ENCODE data around the gene FAM53B.

Gene FAM53B

DNA sequence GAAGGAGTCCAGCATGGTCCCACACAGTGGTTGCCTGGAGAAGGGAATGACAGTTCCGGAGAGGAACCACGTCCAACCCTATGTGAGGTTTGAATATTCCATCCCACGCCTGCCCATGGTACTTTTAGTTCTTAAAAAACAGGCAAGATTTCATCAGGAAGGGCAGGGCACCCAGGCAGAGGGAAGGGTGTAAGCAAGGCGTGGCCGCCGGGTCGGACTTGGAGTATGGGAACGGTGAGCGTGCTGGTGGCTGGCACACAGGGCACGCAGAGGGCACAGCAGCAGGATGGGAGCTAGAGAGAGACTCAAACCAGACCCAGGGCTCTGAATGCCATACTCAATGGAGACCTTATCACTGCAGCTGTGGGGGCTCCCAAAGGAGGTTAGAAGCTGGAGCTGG is 34.3 kb downstream of the FAM53B start:
- no peak for DNase-seq (ENCODE audit: low read depth, low spot score)

DNA sequence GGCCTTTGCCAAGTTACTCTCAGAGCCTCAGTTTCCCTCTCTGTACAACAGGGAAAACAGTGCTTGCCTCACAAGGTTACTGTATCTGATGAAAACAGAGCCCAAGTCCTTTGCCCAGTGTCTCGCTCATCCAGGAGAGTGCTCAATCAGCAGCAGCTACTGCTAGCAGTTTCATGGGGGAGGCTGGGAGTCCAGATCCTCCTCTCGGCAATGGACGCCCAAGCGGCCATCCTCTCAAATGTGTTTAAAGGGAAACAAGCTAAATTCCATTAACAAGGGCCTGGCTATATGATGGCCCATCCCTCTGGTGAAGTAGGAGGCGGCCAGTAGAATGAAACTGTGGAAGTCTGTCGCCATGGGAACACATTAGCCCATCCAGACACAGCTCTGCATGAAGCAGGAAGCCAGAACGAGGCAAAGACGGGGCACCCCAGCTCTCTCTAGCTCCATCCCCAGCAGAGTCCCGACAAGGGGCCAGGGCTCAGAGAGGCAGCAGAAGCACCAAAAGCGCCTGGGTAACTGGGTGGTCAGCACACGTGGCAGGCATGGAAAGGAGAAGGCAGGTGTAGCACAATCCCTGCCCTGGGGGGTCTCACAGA is 35.2 kb downstream of the FAM53B start:
- DNase-seq (ENCODE audit: low read depth, low spot score), result no peak

DNA sequence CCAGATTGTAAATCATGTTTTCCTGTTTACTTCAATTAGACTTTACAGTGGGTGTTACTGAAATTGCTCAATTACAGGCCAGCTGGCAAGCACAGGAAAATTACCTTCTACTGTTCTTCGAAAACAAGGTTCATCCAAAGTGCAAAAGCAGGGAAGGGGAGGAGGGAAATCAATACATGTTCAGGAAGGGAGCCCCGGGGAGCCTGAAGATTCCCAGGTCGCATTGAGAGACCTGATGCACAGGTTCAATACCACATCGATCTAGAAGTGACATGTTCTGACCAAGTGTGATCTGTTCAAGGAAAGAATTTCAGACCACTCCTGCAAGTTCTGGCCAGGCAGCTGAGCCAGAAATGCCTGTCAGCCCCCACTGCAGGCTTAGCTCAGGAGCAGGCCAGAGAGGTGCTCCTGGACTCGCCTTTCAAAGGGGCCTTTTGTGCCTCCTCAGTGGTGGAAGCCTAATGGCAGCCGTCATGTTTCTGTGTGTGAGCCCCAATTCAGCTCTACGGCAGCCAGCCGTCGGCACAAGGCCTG is 35.9 kb downstream of the FAM53B start:
- DNase-seq (ENCODE audit: low read depth, low spot score), result no peak

DNA sequence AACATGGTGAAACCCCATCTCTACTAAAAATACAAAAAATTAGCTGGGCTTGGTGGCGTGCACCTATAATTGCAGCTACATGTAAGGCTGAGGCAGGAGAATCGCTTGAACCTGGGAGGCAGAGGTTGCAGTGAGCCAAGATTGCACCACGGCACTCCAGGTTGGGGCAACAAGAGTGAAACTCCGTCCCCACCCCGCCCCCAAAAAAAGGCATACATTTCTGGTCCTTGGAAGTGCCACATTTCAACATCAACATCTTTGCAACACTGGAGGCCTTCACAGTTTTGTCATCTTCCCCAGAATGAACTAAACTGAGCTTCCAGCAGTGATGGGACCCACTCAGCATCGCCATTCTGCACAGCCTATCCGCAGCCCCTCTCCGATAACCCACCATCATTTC is 36.6 kb downstream of the FAM53B start:
- DNase-seq (ENCODE audit: low read depth, low spot score), result no peak

DNA sequence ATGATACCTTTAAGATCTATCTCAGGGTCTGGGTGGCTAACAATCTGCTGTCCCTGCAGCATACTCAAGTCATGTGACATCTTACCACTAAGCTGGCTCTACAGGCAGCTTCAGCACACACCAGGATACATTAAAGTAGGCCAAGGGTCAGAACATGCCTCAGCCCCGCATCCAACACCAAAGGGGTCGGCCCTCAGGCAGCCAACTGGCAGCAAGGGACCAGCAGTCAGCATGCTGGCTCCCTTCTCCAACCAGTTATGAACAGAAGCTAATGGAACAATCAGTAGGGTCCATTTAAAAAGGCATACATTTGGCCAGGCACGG is 37.1 kb downstream of the FAM53B start:
- DNase-seq (ENCODE audit: low read depth, low spot score), result no peak

DNA sequence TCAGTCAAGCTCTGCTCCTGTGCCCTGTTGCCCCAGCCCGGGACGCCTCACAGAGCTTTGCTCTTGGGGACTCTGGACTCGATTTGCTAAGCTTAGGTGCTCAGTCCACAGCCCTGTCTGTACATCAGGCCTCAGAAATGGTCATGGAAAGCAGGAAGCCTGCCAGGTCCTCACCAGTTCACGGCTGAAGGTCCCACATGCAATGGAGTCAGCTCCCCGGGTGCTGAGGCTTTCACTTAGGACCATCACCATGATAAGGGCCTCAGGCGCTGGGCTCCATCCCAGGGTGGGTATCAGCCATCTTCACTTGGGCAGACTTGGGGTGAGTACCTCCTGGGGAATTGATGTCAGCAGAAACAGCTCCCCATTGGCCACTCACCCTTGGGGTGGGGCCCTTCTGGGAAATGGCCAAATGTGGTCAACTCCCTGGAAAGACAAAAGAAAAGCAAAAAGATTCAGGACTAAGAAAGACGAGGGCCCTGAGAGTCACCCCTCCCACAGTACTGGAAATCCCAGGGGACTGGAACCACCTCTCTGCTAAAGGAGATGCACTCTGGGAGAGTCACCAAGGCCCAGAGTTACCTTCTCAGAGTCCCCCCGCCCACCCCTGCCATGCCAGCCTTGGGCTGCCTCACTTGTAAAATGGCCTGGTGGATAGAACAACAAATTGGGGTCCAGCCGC is 37.6 kb downstream of the FAM53B start:
- no peak for DNase-seq (ENCODE audit: low read depth, low spot score)

DNA sequence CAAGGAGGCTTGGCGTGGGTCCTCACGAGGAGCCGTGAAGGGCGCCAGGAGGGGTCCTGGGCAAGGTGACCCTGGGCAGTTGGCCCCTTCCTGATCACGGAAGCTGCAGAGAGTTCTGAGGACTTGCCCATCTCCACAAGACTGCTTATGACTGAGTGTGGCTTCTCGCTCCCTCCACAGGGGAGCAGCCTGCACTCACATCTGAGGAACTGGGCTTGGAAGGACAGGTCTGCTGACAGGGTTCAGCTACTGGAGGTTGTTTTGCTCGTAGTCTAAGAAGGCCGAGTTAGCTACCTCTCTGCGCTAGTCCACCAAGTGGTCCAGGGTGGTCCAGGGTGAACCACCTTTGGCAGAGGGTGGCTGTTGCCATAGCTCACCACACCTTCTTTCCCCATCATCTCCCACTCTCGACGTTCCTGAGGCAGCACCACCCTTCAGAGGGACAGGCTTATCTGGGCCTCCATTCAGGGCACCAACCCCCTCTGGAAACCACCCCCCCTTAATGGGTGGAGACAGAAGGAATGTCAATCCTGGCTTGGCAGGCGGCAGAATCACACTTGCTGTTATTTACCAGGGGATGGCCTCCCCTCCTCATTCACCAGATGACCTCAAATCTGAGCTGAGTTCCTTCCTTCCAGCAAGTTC is 38.2 kb downstream of the FAM53B start:
- DNase-seq (ENCODE audit: low read depth, low spot score), result no peak

DNA sequence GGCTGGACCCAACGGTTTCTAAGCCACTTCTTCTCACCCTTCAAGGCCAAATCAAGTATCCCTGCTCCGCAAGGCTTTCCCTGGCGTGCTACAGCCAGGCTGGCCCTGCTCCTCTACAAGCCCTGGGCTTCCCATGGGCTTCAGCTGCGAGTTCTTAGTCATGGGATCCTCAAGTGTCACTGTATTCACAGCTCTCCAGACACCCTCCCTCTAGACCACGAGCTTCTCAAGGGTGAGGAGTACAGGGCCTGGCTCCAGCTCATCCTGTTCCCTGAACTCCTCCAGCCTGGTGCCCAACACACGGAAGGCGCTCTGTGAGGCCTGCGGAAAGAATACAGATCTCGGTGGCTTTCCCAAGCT is 38.8 kb downstream of the FAM53B start:
- DNase-seq (ENCODE audit: low read depth, low spot score), result no peak

DNA sequence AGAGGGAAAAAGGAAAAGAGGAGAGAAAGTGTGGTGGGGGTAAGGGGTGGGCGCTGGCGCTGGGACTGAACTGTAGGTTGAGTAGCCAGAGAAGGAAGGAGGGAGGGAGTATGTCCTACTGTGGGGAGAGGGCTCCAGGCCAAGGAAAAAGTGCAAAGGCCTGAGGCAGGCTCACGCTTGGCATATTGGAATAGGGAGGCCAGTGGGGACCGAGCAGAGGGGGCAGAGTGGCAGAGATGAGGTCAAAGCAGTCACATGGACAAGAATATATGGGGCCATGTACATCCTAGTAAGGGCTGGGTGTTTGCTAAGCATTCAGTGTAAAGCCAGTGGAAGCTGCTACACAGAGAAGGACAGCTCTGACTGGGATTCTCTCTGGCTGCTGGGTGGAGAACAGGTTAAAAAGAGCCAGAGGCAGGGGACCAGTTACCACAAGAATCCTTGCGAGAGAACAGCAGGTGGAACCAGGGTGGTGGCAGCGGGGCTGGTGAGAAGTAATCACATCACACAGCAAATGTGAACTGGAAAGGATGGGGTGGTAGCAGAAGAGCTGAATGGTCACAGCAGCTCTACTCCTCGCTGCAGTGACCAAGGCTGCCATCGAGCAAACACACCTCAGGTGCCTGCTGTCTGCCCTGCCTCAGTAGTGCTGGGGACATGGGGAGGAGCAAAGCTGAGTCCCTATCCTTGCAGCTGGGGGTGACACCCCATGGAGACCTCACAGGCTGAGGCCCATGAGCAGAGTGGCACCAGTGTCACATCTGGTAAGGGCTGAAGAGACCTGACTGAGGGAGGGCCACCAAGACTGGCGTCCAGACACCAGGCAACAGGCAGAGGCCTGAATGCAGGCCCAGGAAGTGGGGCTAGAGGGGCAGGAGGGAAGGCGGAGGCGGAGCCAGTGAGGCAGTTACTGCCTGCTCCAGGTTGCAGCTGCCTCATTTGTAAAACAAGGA is 39.5 kb downstream of the FAM53B start:
- DNase-seq (ENCODE audit: low read depth, low spot score), result no peak

DNA sequence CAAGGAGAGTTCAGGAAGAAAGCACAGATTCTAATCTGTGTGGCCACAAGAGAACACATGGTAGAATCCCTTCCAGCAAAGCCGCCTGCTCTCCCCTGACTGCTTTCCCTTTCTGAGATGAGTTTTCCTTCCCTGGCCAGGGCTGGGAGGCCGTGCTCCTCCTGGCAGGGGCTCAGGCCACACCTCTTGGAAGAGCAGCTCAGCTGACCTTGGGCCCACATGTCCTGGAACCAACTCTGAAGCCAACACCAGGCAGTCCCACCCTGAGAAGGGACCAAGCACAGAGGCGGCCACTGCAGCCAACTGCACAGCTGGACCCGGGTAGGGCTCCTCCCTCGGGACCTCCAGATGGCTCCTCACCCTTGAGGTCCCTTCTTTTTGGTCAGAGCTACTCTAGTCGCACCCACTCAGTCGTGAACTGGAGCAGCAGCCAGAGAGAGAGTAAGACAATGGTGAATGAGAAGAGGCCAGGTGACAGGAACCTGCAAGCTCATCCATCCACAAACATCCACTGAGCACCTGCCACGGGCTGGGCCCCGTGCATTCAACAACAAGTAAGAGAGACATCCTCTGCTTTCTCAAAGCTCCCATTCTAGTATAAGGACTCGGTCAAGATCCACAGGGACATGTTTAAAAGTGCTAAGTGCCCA is 40.3 kb downstream of the FAM53B start:
- DNase-seq (ENCODE audit: low read depth, low spot score), result no peak

DNA sequence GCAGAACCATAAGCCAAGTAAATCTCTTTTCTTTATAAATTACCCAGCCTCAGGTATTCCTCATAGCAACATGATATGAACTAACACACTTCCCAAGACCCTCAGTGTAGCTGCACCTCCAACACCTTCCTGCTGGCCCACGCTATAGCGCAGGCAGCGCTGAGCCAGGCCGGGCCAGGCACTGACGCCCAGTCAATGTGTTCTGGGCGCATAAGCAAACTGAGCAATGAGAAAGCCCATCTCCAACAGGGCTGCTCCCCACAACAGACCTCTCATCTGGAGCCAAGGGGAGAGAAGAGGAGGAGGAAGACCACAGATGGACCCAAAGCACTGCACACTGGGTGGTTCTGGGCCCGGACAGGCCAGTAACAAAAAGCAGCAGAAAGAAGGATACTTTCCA is 40.8 kb downstream of the FAM53B start:
- no peak for DNase-seq (ENCODE audit: low read depth, low spot score)

DNA sequence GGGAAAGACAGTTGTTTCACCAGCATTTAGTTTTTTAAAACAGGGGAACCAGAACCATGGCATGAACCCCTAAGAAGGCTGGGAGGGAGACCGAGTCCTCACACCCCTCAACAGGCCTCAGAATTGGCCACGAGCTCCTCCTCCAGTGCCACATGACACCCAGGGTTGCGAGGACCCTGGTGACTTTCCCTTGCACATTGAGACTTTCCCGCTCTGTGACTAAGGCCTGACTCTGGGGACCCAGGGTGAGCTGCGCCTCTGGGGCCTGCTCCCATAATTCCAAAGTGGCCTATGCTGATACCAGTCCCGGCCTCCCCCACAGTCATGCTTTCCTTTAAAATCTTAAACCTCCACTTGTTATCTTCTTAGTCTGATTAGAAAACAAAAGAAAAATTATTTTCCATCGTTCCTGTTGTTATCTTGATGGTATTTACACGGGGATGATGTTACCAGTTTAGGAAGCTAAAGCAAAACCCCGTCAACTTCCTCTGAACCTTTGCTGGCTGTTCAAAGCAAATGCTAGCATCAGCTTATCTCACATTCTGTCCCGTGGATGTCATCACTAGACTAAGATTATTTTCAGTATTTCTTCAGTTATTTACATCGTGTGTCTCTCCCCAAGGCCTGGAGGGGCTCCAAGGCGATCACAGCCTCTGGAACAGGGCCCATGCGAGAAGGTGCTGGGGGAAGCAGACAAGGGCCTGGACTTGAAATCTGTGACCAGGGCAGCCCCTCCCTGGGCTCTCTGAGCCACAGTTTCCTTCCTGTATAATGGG is 42.1 kb downstream of the FAM53B start:
- DNase-seq (ENCODE audit: low read depth, low spot score), result no peak

DNA sequence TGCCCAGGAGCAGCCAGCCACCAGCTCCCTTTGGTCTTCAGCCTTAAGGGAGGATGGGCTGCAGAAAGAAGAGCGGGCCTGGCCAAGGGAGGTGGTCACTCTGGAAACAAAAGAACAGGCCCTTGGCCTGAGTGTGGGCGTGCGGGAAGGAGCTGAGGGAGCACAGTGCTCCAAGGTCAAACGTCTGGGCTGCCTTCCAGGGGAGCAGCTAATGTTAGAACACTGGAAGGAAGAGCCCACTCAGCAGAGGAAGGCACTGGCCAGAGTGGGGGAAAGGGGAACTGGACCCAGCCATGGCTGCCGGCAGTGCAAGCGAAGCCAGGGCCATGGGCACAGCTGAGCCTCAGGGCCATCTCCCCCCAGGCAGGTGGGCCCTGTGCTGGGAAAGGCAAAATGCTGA is 42.7 kb downstream of the FAM53B start:
- peak; percentile 37 for DNase-seq (ENCODE audit: low read depth, low spot score)

DNA sequence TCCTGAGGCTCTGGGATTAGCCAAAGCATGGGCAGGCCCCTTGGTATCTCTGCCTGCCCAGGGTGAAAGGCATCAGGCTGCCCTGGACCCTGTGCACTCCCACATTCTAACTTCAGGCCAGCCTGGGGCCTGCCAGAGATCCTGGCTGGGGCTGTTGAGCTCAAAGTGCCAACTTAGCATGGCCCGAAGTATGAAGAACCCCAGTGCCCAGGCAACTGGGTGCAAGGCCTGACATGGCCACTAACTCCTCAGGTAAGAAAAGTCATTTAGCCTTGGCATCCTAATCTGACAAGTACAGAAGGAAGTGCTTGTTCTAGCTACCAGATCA is 43.2 kb downstream of the FAM53B start:
- DNase-seq (ENCODE audit: low read depth, low spot score), result no peak

DNA sequence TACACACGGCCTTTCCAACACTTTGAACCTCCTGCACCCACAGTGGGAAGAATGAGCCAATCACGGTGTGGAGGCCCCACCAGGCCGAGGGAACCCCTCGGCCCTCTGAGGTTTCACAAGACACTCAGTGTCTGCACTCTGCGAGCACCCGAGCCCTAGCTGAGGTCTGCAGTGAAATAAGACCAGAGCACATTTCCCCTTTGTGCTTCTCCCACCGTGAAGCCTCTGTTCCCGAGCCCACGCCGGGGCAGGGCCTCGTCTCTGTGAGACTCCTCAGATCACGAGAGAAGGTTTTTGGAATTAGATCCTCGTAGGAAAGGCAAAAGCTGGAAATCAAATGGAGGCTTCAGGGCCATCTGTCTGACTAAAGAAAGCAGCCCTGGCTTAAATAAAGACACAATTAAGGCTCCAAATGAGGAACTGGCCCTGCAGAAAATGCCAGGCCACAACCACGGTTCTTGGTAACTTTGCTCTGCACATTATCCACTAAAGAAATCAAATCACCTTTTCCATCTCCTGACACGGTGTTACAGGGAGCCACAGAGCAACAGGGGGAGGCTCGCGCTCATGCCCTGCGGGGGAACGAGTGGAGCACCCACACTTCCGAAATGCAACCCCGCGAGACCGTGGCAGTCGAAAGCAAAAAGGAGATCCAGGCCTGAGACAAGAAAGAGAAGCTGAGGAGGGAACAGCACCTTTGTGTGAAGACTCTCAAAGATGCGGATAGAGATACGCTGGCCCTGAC is 43.7 kb downstream of the FAM53B start:
- DNase-seq (ENCODE audit: low read depth, low spot score), result no peak

DNA sequence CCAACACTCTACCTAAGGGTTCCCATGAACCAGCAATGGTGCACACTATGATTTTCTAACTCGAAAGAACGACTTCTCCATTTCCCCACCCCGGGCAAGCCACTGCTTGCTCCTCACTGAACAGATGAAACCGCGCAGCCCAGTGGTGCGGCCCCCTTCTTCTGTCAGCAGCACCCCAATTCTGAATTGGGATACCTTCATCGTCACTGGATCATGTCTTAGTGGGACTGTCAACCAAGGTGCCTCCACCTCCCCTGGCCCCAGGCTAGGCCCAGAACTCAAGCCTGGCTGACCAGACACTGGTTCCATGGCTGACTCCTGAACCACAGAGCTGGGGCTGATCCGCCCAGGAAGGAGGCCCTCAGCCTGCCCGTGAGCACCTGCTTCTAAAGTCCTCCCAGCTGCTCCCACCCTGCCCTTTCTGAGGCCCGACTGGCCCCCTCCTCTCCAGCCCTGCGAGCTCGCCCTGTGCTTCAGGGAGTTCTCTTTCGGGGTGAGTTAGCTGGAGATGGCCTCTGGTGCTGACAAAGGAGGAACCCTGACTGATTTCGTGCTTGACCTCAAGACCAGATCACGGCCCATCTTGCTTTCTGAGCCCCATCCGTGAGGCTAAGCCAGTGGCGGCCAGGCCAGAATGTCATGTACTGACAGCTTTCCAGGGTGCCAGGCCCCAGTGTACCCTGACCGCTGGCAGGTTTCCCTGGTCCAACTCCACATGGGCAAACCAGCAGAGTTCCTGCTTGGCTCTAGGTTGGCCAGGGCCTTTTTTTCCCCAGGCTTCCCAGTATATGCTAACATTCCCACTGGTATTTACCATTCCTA is 44.5 kb downstream of the FAM53B start:
- DNase-seq (ENCODE audit: low read depth, low spot score), result no peak

DNA sequence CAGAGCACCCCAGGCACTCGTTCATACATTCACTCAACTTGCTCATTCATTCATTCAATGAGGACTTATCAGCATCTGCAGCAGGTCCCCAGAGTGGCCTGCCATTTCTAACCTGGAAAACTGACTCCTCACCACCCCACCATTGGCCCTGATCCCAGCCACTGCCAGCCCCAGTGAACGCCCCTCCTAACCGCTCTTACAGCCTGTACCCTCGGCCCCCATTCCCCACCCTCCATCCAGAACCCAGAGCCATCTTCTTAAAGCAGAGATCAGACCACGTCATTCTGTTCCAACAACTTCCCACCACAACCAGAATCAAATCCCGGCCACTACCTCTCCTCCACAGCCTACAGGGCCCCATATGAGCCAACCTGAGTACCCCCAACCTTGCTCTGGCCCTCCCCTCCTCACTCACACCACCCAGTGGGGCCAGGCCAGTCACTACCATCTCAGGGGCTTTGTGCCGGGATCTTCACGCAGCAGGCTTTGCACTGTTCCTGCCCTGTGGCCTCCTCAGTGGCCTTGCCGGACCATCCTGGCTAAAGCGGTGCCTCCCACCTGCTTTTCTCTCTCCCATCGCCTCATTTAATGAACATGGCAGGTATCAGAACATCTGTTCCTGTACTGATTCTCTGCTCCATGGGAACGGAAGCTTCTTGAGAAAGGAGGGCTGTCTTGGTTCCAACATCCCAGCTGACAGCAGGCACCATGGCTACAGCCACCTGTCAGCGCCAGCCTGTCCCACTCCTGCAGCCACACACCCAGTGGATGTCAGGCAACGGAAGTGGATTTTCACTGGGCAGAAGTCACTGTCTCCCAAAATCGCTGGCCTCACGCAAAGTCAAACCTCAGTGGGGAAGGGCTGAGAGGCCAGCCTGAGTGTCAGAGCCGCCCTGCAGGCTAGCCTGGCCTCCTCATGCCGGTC is 45.4 kb downstream of the FAM53B start:
- no peak for DNase-seq (ENCODE audit: low read depth, low spot score)

DNA sequence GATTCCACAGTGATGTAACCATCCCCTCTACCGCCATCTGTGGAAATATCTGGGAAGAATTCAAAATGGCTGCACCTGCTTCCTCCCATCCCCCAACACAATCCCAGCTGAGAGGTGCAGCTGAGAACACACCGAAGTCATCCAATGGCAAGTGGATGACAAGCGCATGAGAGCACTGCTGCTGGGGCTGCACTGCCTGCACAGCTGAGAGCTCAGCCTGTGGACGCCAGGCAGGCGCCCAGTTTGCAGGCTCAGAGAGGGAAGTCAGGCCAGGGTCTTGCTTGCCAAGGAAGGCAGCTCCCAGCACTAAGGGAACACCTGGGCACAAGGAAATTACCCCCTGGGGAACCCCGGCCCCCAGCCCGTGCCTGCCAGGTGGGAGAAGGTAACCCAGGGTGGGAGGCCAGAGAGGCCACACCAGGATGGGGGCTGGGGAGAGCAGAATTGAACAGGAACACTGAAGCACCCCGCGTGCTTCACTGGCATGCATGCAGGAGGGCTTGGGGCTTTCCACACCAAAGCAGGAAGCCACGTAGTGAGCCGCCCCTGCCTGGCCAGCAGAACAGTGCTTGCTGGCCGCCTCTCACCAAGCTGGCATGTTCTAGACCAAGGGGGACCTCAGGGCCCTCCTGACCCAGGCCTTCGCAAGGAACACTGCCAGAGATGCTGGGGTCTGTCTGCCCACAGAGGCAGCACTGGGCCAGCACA is 46.2 kb downstream of the FAM53B start:
- no peak for DNase-seq (ENCODE audit: low read depth, low spot score)

Measured in smooth muscle cell of the brain vasculature (primary cell).